Left lung (tissue), 10 donors: ENCODE data around the gene TTC21A. TPM values are rescaled to one million over a fixed set of nuclear protein-coding genes. Genes with fewer than 3 reads are reported as not detected.

ENCODE experiments used
- ATAC-seq: fragments of 200-7000 bp; cut with Tn5 transposase; one replicate; pipeline ENCODE4 v1.9.1; 2020; ENCODE audit warnings: moderate library complexity
- DNase-seq, 4 donors: peaks; one replicate each; pipeline ENCODE4 v3.0.0-alpha.2; 2013 to 2020
- H3K27ac ChIP-seq, 2 donors: fragments of 200-600 bp; sonication (generic) in 1 of 2; one replicate each; pipeline versions ENCODE4 v1.5.0 to v1.8.0; 2020 to 2021
- H3K27me3 ChIP-seq, 2 donors: fragments of 200-600 bp; sonication (generic) in 1 of 2; one replicate each; pipeline versions ENCODE4 v1.5.0 to v1.8.0; 2020 to 2021
- H3K36me3 ChIP-seq, 2 donors: fragments of 200-600 bp; sonication (generic) in 1 of 2; one replicate each; pipeline versions ENCODE4 v1.5.0 to v1.8.0; 2020 to 2021
- H3K4me1 ChIP-seq, 2 donors: fragments of 200-600 bp; one replicate each; pipeline ENCODE4 v1.8.0; 2021
- H3K4me3 ChIP-seq, 2 donors: fragments of 200-600 bp; sonication (generic) in 1 of 2; one replicate each; pipeline versions ENCODE4 v1.5.0 to v1.8.0; 2020 to 2021; ENCODE audit warnings: mild to moderate bottlenecking in 1 of 2
- H3K9me3 ChIP-seq, 2 donors: fragments of 200-600 bp; sonication (generic) in 1 of 2; one replicate each; pipeline versions ENCODE4 v1.5.0 to v1.8.0; 2020 to 2021
- CTCF ChIP-seq, 2 donors: fragments of 200-600 bp; sonication (generic) in 1 of 2; IDR thresholded peaks; one replicate each; pipeline versions ENCODE4 v1.5.0 to v1.8.0; 2021; ENCODE audit warnings: antibody characterized with exemption in 2 of 2
- intact Hi-C, 2 donors: fragments of 100-400 bp; cut with DNase I; formaldehyde crosslinking; loops; one replicate each; pipeline versions ENCODE4 v1.11.2 to v1.14.2; 2022
- microRNA-seq, 2 donors: library from miRNA; unstranded; fragments of <30 nt; microRNA quantifications; one replicate each; pipeline ENCODE4, GENCODE V29; 2019
- polyA plus RNA-seq, 6 donors: library from polyadenylated mRNA; unstranded; fragments of 120-200 nt; gene quantifications; one replicate each; pipeline ENCODE4 v1.2.1, GENCODE V29; 2013; ENCODE audit not compliant: insufficient read length in 6 of 6
- total RNA-seq, 2 donors: library from RNA; stranded (reverse); fragmentation: NEBNext Ultra II Directional; extraction: Animal tissue kit (Norgen Biotek cat#: 25700); gene quantifications; one replicate each; pipeline ENCODE4 v1.2.1, GENCODE V29; 2021
- donor health status: DM: no; HTN: yes; CAD: no.
- donor health status: DM: no; HTN: no; CAD: no.

Gene TTC21A
- total and polyA plus RNA-seq, 8 donors: 7.1 to 21.8 (median 14.3) TPM

DNA sequence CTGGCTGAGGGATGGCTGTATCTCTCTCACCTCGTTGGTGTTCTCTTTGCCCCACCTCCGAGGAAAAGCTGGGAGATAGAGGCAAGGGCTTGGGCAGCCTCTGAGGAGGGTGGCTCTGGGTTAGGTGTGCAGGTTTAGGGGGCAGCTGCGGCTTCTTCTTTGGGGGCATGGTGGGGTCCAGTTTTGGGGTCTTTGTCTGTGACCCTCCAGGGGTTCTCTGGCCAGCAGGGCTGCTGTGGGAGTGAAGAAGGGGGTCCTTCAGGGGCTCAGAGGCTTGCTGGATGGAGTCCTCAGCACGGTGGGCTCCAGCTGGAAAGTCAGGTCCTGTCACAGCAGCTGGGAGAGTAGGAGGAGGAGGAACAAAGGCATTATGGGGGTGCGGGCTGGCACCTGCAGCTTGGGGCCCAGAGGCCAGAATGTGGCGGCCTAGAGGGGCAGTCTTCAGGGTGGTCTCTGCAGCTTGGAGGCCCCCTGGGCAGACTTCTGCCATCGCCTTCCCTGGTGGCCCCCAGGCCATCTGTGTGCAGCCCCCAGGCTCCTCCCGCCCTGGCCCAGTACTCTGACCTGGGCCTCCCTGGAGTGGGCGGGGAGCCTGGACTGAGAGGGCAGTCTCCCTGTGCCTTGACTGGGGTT is 78.0 kb downstream of the TTC21A start:
- no peaks in the 10 kb centered on the region for H3K27me3 ChIP-seq
- no peaks in the 10 kb centered on the region for H3K36me3 ChIP-seq
- no peak overlapping the region for H3K27ac ChIP-seq
- DNase-seq (no peak), ATAC-seq (no peak)
- intact Hi-C loops: no loop called here
- no peak overlapping the region for H3K4me3 ChIP-seq
- TF ChIP-seq CTCF (IDR thresholded peaks at IDR 0.05): no peak
- no peaks in the 10 kb centered on the region for H3K9me3 ChIP-seq
- H3K4me1 ChIP-seq: peaks cover 1 to 33% of the 10 kb centered on the region in 2 donors

GRCh38 chr3:39185959-39186691 is 78.6 kb downstream of the TTC21A start:
- peaks cover 0 to 26% of the 10 kb centered on the region in 2 donors for H3K4me1 ChIP-seq
- no peak for TF ChIP-seq CTCF (IDR thresholded peaks at IDR 0.05)
- H3K27me3 ChIP-seq: no peaks in the 10 kb centered on the region
- H3K36me3 ChIP-seq: no peaks in the 10 kb centered on the region
- no peaks in the 10 kb centered on the region for H3K9me3 ChIP-seq
- H3K27ac ChIP-seq: no peak overlapping the region
- no peak overlapping the region for H3K4me3 ChIP-seq
- ATAC-seq: no peak
- no peak for DNase-seq
- intact Hi-C loops: no loop called here

DNA sequence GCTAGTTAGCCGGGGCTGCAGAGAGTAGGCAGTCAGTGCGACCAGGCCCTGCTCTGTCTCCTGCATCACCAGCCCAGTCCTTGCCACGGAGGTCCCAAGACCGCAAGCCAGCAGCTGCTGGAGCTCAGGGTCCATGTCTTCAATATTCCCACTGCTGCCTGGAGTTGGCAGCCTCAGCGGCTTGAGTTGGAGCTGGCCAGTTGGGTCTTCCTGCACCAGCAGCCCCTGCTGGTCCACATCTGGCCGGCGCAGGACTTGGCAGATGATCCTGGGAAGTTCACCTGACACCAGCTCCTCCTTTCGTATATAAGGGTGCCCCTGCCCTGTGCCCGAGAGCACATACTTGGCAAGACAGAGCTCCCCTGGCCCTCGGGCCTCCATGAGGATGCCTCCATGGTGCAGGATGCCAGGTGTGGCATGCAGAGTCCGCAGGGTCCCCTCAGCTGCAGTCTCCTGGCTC is 79.2 kb downstream of the TTC21A start:
- Histone ChIP-seq H3K27me3 (no peaks in the 10 kb centered on the region), H3K4me3 (no peak overlapping the region), H3K36me3 (no peaks in the 10 kb centered on the region), H3K4me1 (peaks cover 0 to 20% of the 10 kb centered on the region in 2 donors), H3K27ac (no peak overlapping the region), H3K9me3 (no peaks in the 10 kb centered on the region)
- intact Hi-C loops: no loop called here
- no peak for DNase-seq
- TF ChIP-seq CTCF (IDR thresholded peaks at IDR 0.05): no peak
- no peak for ATAC-seq

- no peaks in the 10 kb centered on the region for H3K36me3 ChIP-seq
- no peak for TF ChIP-seq CTCF (IDR thresholded peaks at IDR 0.05)
- H3K4me1 ChIP-seq: peaks cover 0 to 11% of the 10 kb centered on the region in 2 donors
- no peaks in the 10 kb centered on the region for H3K9me3 ChIP-seq
- H3K27me3 ChIP-seq: no peaks in the 10 kb centered on the region
- DNase-seq: no peak
- no peak overlapping the region for H3K4me3 ChIP-seq
- no peak for ATAC-seq
- intact Hi-C loops: no loop called here
- H3K27ac ChIP-seq: no peak overlapping the region
These were observed 80.1 kb downstream of the TTC21A start for GRCh38 chr3:39187372-39188155.

Small RNA genes within 50 kb of the gene (microRNA-seq; reads per million reads assigned to microRNA genes)
- gene MIR6822: 0.34 to 0.96 reads per million in 2 donors

Other genes with a start within 250 kb of the TTC21A start
- gene SCN11A, start 55.7 kb upstream of the TTC21A start, total RNA-seq: under 1 TPM; 0.06 to 0.13 TPM
- gene SCN11A, start 55.7 kb upstream of the TTC21A start, polyA plus RNA-seq: 1 to 10 TPM in 2 of 6 donors, under 1 TPM in 4; 0.57 to 1.3 (median 0.86) TPM
- 10 to 100 TPM; 25.1 to 29.0 TPM for gene WDR48, start 55.7 kb upstream of the TTC21A start, total RNA-seq
- 10 to 100 TPM; 63.0 to 89.8 (median 68.6) TPM for gene WDR48, start 55.7 kb upstream of the TTC21A start, polyA plus RNA-seq
- gene GORASP1, start 53 bp upstream of the TTC21A start, total RNA-seq: 10 to 100 TPM; 62.5 to 63.2 TPM
- gene GORASP1, start 53 bp upstream of the TTC21A start, polyA plus RNA-seq: 10 to 100 TPM; 57.9 to 73.9 (median 64.5) TPM
- 10 to 100 TPM; 24.1 to 33.7 TPM for gene CSRNP1, start 45.9 kb downstream of the TTC21A start, total RNA-seq
- gene CSRNP1, start 45.9 kb downstream of the TTC21A start, polyA plus RNA-seq: 10 to 100 TPM in 4 of 6 donors, 1 to 10 TPM in 2; 6.0 to 23.9 (median 13.2) TPM
- gene XIRP1, start 84.9 kb downstream of the TTC21A start, total RNA-seq: under 1 TPM; 0.09 to 0.18 TPM
- gene XIRP1, start 84.9 kb downstream of the TTC21A start, polyA plus RNA-seq: under 1 TPM; 0.03 to 0.14 (median 0.06) TPM
- 1 to 10 TPM; 4.6 to 6.4 TPM for gene CX3CR1, start 172.4 kb downstream of the TTC21A start, total RNA-seq
- gene CX3CR1, start 172.4 kb downstream of the TTC21A start, polyA plus RNA-seq: 1 to 10 TPM; 1.8 to 5.7 (median 4.4) TPM
- under 1 TPM in 1 of 2 donors, not detected in 1; 0.29 TPM for gene CCR8, start 222.0 kb downstream of the TTC21A start, total RNA-seq
- not detected for gene CCR8, start 222.0 kb downstream of the TTC21A start, polyA plus RNA-seq